Endothelial cell of umbilical vein (primary cell): ENCODE results near the gene RARRES2. TPM values are rescaled to one million over a fixed set of nuclear protein-coding genes. Genes with fewer than 3 reads are reported as not detected.

Experiments used
- BruUV-seq: library from RNA; stranded (reverse); fragments of 400-500 nt; replicated peaks from 2 replicates; lab custom pipeline; 2021; lab: Mats Ljungman, UMichigan
- CTCF ChIA-PET: fragments of 300-600, 350-600 bp; sonication (Branson Sonifier 250); formaldehyde crosslinking; loops from one replicate; lab custom pipeline; 2021; ENCODE audit warnings: antibody characterized with exemption, inconsistent platforms; lab: Charles Lee
- POLR2A ChIA-PET: fragments of 300-600, 350-600 bp; sonication (Branson Sonifier 250); formaldehyde crosslinking; loops from one replicate; lab custom pipeline; 2021; ENCODE audit warnings: antibody characterized with exemption, inconsistent platforms; lab: Charles Lee
- DNase-seq: peaks from one replicate; pipeline ENCODE4 v3.0.0-alpha.2; 2011; ENCODE audit warnings: low read depth, low spot score
- FAIRE-seq: peaks from 2 replicates; lab custom pipeline; 2011; peaks lifted over from hg19 to GRCh38; lab: Jason Lieb, UNC
- H2AFZ ChIP-seq: 2 replicates; pipeline ENCODE4 v1.6.0; 2012; ENCODE audit warnings: low read depth, low read length, control low read depth, inconsistent platforms
- H3K27ac ChIP-seq: 2 replicates; pipeline ENCODE4 v1.5.1; 2011; ENCODE audit warnings: low read depth, mild to moderate bottlenecking, control low read depth, low read length, moderate library complexity; ENCODE audit not compliant: insufficient read depth
- H3K27me3 ChIP-seq, 2 experiments: 2 replicates each; pipeline versions ENCODE4 v1.6.0 to v1.6.1; 2011; ENCODE audit warnings: low read length in 2 of 2, mixed read lengths in 1 of 2; ENCODE audit not compliant: control insufficient read depth in 2 of 2, insufficient read depth in 2 of 2
- H3K36me3 ChIP-seq, 2 experiments: 2 replicates in 1 of 2; 3 replicates in 1 of 2; pipeline ENCODE4 v1.5.1; 2011; ENCODE audit warnings: low read length in 2 of 2, mild to moderate bottlenecking in 1 of 2, moderate library complexity in 1 of 2; ENCODE audit not compliant: control insufficient read depth in 2 of 2, insufficient read depth in 2 of 2; ENCODE audit errors: extremely low read depth in 1 of 2
- H3K4me1 ChIP-seq: 3 replicates; pipeline ENCODE4 v1.5.1; 2011; ENCODE audit warnings: mild to moderate bottlenecking, low read length; ENCODE audit not compliant: control insufficient read depth, insufficient read depth; ENCODE audit errors: extremely low read depth
- H3K4me2 ChIP-seq: 2 replicates; pipeline ENCODE4 v1.6.1; 2011; ENCODE audit warnings: low read length, control low read depth, mixed read lengths; ENCODE audit not compliant: insufficient read depth
- H3K4me3 ChIP-seq, 3 experiments: fragments of 200-600 bp in 1 of 3; sonication (generic), shearing (Covaris generic) in 1 of 3; replicated peaks in 1 of 3; 2 replicates each; pipeline ENCODE4 v1.5.1; 2011 to 2016; ENCODE audit warnings: control low read depth in 3 of 3, low read length in 3 of 3, mild to moderate bottlenecking in 2 of 3, inconsistent platforms in 1 of 3, low read depth in 1 of 3, moderate library complexity in 1 of 3; ENCODE audit not compliant: insufficient read depth in 1 of 3
- H3K79me2 ChIP-seq: 2 replicates; pipeline ENCODE4 v1.6.0; 2012; ENCODE audit warnings: low read length, inconsistent platforms; ENCODE audit not compliant: control insufficient read depth, insufficient read depth
- H3K9ac ChIP-seq: replicated peaks from 2 replicates; pipeline ENCODE3; 2011; ENCODE audit warnings: low read length, control low read depth; ENCODE audit not compliant: insufficient read depth; ENCODE audit errors: extremely low read depth
- H3K9me1 ChIP-seq: replicated peaks from 3 replicates; pipeline ENCODE4 v1.6.0; 2011; ENCODE audit warnings: mild to moderate bottlenecking, low read length; ENCODE audit not compliant: control insufficient read depth, insufficient read depth; ENCODE audit errors: extremely low read depth
- H3K9me3 ChIP-seq: replicated peaks from 2 replicates; pipeline ENCODE4 v1.5.1; 2012; ENCODE audit warnings: low read length, inconsistent platforms; ENCODE audit not compliant: control insufficient read depth, insufficient read depth
- H4K20me1 ChIP-seq: replicated peaks from 2 replicates; pipeline ENCODE3; 2011; ENCODE audit warnings: mild to moderate bottlenecking, low read length; ENCODE audit not compliant: control insufficient read depth, insufficient read depth; ENCODE audit errors: extremely low read depth
- CTCF ChIP-seq, 2 donors: IDR thresholded peaks; 1 replicate in 1 of 2; 2 replicates in 1 of 2; pipeline ENCODE4 v1.5.1; 2011; ENCODE audit warnings: low read length in 2 of 2, mild to moderate bottlenecking in 2 of 2, moderate library complexity in 2 of 2, control low read depth in 1 of 2, inconsistent platforms in 1 of 2, low read depth in 1 of 2; ENCODE audit not compliant: insufficient read depth in 1 of 2; ENCODE audit errors: extremely low read depth in 1 of 2
- EZH2 ChIP-seq: IDR thresholded peaks from 2 replicates; pipeline ENCODE4 v1.6.1; 2012; ENCODE audit warnings: borderline replicate concordance, low read depth, mild to moderate bottlenecking, moderate library complexity, low read length, inconsistent platforms; ENCODE audit not compliant: severe bottlenecking
- FOS ChIP-seq: IDR thresholded peaks from 2 replicates; pipeline ENCODE4 v1.6.1; 2011; ENCODE audit warnings: mild to moderate bottlenecking, low read length, moderate library complexity, borderline replicate concordance; ENCODE audit not compliant: insufficient read depth
- GATA2 ChIP-seq: IDR thresholded peaks from 2 replicates; pipeline ENCODE4 v1.7.0; 2011; ENCODE audit warnings: low read depth, mild to moderate bottlenecking, moderate library complexity, mixed read lengths, low read length; ENCODE audit not compliant: insufficient read length, insufficient read depth
- JUN ChIP-seq: IDR thresholded peaks from 2 replicates; pipeline ENCODE4 v1.6.1; 2011; ENCODE audit warnings: borderline replicate concordance, low read depth; ENCODE audit not compliant: insufficient read length, insufficient read depth
- MAX ChIP-seq: IDR thresholded peaks from 2 replicates; pipeline ENCODE4 v1.6.1; 2011; ENCODE audit not compliant: insufficient read depth, insufficient read length
- MYC ChIP-seq: IDR thresholded peaks from one replicate; pipeline ENCODE4 v1.6.1; 2011; ENCODE audit warnings: mild to moderate bottlenecking, low read depth, low read length
- POLR2A ChIP-seq: IDR thresholded peaks from 2 replicates; pipeline ENCODE4 v1.6.1; 2012; ENCODE audit warnings: low read depth, mild to moderate bottlenecking, control low read depth, low read length
- POLR2AphosphoS5 ChIP-seq: IDR thresholded peaks from 2 replicates; pipeline ENCODE4 v1.6.1; 2012; ENCODE audit warnings: low read depth, mild to moderate bottlenecking, control low read depth, low read length, moderate library complexity; ENCODE audit not compliant: insufficient read depth
- dilution Hi-C: fragments of 300-500 bp; cut with MboI; formaldehyde crosslinking; loops from one replicate; pipeline ENCODE4 v1.15.0; 2019; ENCODE audit warnings: low sequenced_read_pairs; ENCODE audit not compliant: extremely low pct_ligation_motif_present
- intact Hi-C: fragments of 100-400 bp; cut with micrococcal nuclease; formaldehyde crosslinking; loops from one replicate; pipeline ENCODE4 v1.10.0; 2022
- polyA plus RNA-seq, 4 experiments: library from polyadenylated mRNA; depleted of rRNA in 3 of 4; stranded (reverse) in 3 of 4; unstranded in 1 of 4; fragments of >200 nt; gene quantifications; 2 replicates each; pipeline versions ENCODE4 v1.2.1 to v1.2.3, GENCODE V29; 2011 to 2012; ENCODE audit warnings: missing spikeins in 1 of 4
- total RNA-seq: library from RNA; stranded (reverse); gene quantifications from 2 replicates; pipeline ENCODE4 v1.2.3, GENCODE V29; 2021

Gene RARRES2
- total and polyA plus RNA-seq, 2 donors (not counting 3 experiments of a cell fraction or from before 2014, with no cell fraction given) = not detected

- Histone ChIP-seq H3K9me3 (no peaks in the 10 kb centered on the region), H2AFZ (no peak overlapping the region), H3K79me2 (peaks cover 54% of the 10 kb centered on the region), H3K27me3 (no peaks in the 10 kb centered on the region), H3K9ac (no peak overlapping the region), H3K9me1 (no peaks in the 10 kb centered on the region), H3K4me1 (peaks cover 27% of the 10 kb centered on the region), H3K4me3 (no peak overlapping the region), H3K36me3 (peaks cover 15 to 37% of the 10 kb centered on the region in 2 experiments), H4K20me1 (no peaks in the 10 kb centered on the region), H3K27ac (no peak overlapping the region), H3K4me2 (no peak overlapping the region)
- CTCF ChIA-PET = no interaction called here
- dilution Hi-C loops = no loop called here
- POLR2A ChIA-PET = no interaction called here
- no peak for FAIRE-seq
- TF ChIP-seq CTCF (IDR thresholded peaks at IDR 0.05; ENCODE audit: extremely low read depth in 1 of 2, insufficient read depth in 1 of 2, low read depth in 1 of 2, low read length in 2 of 2) (no peak), JUN (no peak), MYC (no peak), GATA2 (no peak), FOS (no peak), MAX (no peak), POLR2A (no peak), EZH2 (no peak), POLR2AphosphoS5 (no peak)
- intact Hi-C loops = loop anchor here (10.0 kb wide), 1 partner anchor 192 kb away; the partner anchor contains the start of gene GIMAP4
- BruUV-seq = no TSS peak
- no peak for DNase-seq
Measured at GRCh38 chr7:150372271-150373048, 31.0 kb upstream of the RARRES2 start.
